Measurements from ENCODE around the gene MYL12A.

MYL12A gene

DNA sequence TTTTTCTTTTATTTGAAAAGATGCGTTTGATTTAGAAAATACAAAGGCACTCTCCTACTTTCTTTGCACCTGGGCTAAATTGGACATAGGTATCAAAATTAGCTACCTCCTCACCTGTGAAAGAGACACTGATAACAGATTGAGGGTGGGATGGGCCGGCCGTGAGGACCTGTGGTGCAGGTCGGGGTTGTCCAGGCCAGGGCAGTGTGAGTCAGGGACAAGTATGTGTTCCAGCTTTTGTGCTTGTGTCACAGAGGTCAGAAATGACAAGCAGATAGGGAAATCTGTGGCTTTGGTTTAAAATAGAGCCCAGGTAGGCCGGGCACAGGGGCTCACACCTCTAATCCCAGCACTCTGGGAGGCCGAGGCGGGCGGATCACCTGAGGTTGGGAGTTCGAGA, 36.9 kb downstream of the MYL12A start:
- FAIRE-seq: no peak

GRCh38 chr18:3286159-3286558, 38.6 kb downstream of the MYL12A start:
- FAIRE-seq: no peak

GRCh38 chr18:3293196-3293951, 45.8 kb downstream of the MYL12A start:
- no peak for FAIRE-seq

DNA sequence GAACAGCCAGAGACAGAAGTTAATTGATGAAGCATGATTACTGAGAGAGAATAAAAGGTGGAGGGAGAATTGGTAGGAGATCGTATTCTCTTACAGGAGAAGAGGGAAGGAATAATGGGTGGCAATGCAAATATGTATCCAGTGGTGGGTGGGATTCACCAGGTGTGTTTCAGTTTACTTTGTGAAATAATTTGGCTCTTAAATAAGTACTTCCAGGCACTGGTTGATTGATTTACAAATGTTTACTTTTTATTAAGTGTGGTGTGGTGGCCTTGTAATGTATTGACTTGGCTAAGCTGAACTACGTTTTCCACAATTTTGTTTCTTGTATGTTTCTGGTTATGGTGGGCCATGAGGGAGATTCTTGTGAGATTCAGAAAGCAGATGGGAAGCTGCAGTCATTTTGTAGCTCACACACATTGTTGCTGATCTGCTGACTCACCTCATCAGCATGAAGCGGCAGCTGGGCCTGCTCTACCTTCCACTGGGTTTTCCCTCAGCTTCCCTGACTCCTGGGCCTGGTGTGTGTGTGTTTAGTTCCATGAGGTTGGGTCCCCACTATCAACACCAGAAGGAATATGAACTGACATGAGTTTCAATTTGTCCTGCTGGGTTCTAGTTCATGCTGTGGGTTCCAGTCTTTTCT, 47.0 kb downstream of the MYL12A start:
- FAIRE-seq: no peak

GRCh38 chr18:3297025-3297984, 49.7 kb downstream of the MYL12A start:
- FAIRE-seq: no peak

DNA sequence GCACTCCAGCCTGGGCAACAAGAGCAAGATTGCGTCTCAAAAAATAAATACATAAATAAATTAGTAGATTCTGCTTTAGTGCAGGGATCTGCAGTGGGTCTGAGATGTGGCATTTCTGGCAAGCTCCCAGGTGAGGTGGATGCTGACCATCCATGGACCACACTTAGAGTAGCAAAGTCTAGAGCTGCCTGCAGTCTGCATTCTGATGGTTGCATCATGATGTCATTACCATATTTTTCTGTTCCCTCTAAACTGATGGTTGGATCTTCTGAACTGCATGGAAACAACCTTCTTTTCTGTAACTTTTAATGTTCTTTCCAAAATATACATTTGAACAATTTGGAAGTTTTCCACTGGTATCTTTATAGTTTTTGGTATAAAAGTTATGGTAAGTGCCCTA, 57.2 kb downstream of the MYL12A start:
- FAIRE-seq: no peak

DNA sequence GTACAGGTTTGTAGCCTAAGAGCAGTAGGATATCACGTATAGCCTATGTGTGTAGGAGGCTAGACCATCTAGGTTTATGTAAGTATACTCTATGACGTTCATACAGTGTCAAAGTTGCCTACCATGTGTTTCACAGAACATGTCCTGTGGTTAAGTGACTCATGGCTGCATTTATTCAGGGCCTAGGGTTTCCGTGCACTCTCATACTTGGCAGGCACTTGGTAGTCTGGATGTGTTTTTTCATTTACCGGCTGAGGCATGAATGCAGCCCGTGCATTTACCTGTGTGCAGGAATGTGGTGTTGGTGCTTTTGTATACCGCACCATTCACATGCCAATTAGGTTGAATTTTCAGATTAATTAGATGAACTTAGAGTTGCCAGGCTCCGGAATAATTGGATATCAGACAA, 57.8 kb downstream of the MYL12A start:
- FAIRE-seq: no peak
